Left renal pelvis (tissue), 4 donors: ENCODE measurements around the gene MAX. TPM values are rescaled to one million over a fixed set of nuclear protein-coding genes. Genes with fewer than 3 reads are reported as not detected.

Source experiments
- DNase-seq, 4 donors: peaks; one replicate each; pipeline ENCODE4 v3.0.0-alpha.2; 2013; ENCODE audit warnings: low read depth in 4 of 4, low spot score in 3 of 4
- polyA plus RNA-seq, 4 donors: library from polyadenylated mRNA; unstranded; fragments of 120-200 nt; gene quantifications; one replicate each; pipeline ENCODE4 v1.2.1, GENCODE V29; 2013; ENCODE audit not compliant: insufficient read length in 4 of 4

MAX gene
- polyA plus RNA-seq, 4 donors = 50.3 to 67.4 (median 61.4) TPM

DNA sequence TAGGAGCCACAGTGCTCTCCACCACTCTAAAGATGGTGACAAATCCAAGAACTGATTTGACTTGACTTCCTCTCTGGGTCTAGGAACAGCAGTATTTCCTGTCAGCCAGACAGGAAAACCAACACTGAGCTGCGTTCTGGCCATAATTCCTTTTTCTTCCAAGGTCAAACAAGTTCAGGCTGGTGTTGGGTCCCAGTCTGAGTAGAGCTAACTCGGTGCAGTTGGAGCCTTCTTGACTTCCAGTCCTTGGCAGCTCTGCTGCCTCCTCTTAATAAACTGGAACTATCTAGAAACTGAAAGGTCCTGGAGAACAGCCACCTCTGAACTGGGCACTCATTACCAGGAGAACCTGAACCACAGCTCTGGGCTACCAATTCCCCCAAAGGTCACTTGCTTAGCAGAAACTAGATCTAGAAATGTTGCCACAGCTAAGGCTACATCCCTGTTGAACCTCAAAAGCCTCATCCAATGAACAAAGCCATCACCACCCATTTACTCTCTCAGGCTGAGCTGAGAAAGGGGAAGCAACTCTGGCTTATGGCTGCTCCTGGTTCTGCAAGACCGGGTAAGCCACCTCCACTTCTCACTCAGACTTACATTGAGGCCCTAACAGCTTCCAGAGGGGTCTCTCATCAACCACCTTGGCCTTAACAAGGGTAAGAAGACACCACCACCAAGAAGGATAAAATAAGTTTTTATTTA is 27.7 kb downstream of the MAX start:
- no peak for DNase-seq

DNA sequence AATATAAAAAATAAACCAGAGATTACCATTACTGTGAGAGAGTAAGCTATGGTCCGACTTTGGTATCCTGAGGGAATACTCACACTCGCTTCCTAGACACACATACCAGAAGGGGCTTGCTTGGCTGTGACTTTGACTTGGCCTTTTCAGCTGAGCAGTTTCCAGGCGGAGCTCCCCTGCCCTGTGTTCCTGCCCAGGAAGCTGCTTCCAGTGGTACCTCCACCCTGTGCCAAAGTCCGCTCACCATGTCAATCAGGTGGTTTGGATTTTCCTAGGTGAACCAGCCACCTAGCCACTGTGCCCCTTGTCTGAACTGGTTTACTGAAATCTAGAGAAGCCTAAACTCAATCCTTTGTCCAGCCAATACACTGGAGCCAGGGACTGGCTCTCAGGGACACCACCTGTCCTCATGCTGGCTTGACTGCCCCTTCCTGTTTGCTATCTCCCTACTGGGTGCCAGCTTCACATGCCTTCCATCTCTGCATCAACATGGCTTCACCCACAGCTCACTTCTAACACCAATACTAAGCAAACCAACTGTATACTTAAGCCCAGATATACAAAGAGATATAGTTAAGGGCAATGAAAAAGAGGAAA is 28.6 kb downstream of the MAX start:
- DNase-seq = peak in 1 of 4 donors; percentile 22

DNA sequence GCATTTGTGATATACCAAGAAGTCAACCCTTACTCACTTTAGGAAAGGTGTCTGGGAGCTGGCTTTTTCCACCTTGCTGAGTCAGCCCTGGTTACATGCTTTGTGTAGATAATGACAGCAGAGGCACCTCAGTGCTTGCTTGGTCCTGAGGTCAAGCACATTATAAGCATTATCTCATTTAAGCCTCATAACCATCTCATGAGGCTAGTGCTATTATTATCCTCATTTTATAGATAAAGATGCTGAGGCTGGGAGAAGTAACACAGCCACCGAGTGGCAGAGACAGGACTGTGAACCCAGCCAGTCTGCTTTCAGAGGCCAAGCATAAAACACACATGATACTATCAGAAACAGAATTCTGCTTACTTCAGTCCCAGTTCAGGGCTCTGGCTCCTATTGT is 29.4 kb downstream of the MAX start:
- no peak for DNase-seq

DNA sequence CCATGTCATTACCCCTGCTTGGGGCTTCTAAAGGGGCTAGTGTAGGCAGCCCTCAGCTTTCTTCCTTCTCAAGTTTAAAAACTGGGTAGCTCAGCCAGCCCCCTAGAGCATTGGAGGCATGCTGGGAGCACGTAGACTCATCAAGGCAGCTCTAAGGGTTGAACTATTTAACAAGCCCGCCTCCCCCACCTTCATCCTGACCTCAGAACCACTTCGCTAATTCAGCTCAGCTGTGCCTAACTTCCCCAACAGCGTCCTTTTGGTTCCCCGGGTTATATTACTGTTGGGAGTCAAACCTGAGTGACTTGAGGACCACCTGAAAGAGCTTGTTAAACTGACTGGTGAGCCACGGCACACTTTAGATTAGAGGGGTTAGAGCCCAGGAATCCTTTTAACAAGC is 30.1 kb downstream of the MAX start:
- DNase-seq = no peak

DNA sequence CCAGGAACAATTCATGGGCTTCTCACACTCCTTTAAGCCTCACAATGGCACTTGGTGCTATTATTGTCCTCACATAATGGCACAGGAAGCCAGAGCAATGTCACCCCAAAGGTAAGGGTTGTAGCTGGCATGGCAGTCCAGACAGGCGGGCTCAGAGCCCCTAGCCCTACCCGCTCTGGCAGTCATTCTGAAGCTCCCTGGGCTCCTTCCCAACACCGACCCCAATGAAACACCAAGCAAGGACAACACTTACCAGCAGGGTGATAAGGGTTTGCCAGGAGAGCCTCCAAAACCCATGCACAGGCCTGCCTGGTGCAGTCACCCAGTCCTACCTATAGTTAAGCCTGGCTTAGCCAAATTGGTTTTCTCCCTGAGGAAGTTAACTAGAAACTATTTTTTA is 30.8 kb downstream of the MAX start:
- no peak for DNase-seq

DNA sequence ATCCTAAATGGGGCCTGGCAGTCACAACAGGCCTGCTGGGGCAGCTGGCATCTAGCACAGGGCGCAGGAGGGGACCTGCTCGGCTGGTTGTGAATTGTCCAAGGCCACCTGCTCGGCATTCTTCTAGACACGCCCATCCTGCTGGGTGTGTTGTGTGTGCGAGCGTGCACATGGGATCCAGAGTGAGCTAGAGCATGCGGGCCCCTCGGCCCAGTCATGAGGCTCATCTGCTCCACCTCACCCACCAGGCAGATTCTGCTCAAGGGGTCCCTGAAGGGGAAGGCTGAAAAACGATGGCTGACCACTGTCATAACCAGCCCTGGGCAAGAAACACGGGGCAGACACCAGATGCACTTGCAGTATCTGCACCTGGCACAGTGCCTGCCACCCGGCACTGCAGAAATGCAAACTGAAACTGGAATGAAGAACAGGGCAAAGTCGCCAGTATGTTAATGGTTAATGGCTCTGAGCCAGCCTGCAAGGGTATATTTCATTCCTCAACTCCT is 31.8 kb downstream of the MAX start:
- no peak for DNase-seq

DNA sequence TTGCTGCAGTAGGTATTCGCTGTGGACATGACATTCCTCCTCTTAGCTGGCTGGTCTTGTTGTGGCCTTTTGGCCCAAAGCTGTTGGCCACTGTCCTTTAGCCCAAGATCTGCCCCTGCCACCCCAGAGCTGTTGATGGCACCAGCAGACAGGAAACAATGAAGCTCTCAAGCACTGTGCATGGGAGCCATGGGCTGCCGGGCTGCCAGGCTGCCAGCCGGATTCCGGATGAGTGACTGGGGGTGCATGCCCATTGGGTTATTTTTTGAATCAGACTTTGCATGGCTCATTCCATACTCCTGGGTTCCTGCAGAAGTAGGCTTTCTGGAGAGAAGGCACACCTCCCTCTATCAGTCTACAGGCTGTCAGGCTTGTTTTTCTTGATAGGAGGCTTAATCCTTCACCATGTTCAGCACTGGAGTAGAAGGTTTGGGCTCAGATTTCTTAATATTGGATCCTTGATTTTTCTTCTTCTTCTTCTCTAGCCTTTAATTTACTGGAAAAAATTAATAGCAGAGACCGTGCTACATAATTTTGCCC is 32.4 kb downstream of the MAX start:
- DNase-seq = no peak

DNA sequence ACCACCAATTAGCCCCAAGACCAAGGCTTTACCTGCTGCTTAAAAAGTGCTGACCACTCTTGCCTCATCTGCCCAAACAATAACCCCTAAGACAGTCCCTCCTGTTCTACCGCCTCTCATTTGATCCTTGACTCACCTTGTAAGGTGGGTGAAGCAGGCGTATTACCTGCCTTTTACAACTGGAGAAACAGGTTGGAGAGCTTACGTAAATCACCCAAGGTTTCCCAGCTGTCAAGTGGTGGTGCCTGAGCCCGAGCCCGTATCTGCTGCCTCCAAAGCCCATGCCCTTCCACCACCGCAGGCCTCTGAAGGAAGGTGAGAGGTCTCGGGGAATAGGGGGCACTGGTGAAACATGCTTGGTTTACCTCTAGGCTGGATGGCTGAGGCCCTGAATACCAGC is 36.6 kb downstream of the MAX start:
- DNase-seq = no peak

DNA sequence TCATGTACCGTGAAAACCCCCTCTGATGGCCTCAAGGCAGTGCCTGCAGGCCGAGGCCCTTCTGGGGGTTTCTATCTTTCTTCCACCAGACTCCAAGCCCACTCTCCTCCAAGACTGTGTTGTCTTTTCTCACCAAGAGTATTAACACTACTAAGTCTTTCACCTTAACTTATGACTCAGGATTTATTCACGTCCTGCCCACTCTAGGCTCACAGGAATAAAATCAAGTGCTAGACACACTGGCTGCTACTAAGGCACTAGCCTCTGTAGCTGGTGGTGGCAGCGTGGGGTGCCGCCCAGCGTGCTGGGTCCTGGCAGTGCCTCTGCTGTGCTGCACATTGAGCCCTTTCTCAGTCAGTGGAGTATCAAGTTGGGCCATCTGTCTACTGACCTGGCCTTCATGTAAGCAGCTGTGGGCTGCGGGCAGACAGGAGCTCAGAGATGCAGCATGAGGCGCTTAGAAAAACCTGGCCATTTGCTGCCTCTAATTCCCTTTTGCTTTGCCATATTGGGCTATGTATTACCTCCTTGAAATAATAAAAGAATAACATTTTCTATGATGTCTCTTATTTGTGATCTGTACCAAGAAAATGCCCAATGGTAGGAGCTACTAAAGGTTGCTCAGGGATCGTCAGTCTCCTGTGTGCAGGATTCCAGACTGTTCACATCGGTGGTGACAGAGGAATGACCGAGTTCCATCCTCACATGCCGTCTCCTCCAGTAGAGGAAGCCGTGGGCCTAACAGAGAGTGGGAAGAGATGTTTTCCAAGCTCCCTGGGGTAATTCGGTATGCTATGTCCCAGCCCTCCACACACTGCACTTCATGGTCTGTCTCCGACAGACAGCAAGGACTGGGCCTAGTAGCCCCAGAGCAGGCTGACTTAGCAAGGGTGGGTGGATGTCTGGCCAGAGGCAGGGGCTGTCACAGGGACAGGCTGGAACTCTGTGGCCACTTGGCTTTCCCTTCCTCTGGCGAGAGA is 39.9 kb downstream of the MAX start:
- no peak for DNase-seq

DNA sequence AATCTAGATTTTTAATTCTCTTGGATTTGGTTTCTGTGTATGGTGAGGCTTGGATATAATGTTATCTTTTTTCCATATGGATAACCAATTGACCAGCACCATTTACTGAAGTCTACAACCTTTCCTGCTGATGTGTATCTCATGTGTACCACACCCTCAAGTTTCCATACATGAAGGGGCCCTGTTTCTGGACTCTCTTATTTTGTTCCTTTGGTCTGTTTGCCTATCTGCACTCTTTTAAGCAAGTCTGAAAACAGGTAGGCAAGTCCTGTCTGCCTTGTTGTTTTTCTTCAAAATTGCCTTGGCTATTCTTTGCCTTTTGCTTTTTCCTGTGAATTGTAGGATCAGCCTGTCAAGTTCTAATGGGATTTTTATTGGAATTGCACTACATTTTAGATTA is 44.6 kb downstream of the MAX start:
- no peak for DNase-seq

DNA sequence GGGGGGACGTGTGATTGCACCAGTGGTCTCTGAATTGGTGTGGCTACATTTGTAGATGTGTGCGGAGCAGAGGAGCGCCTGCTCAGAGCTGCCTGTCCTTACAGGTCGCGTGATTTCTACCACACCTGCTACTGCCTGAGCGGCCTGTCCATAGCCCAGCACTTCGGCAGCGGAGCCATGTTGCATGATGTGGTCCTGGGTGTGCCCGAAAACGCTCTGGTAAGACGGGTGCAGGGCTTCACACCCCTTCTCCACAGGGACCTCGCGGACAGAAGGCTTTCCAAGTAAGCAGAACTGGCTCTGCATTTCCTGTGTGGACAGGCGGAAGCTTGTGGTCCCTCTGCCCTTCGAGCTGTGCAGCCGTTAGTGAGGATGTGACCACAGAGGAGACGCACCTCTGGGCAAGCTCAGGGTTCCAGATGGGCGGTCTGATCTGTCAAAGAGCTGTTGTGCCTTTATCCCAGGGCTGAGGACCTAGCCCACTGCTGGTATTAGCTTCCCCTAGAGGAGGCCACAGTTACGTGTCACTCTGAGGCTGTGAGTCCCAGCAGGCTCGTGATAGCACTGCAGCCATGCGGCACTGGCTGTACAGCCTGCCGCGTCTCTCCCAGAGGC is 47.7 kb downstream of the MAX start:
- DNase-seq = no peak

DNA sequence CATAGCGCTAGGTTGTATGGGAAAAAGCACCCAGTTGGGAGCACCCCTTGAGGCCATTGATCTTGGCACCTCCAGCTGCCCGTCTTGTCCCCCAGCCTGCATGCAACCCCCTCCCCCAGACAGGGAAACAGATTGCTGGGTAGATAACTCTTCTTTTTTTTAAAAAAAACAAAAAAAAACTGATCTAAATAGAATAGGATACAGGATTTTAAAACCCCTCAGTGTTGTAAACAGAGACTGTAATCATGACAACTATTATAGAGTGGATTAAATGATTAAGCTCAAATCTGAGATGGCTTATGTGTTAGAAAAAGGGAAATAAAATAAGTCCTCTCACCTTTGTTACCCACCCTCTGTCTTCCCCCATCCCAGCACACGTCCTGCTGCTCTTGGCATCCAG is 48.9 kb downstream of the MAX start:
- DNase-seq = no peak

DNA sequence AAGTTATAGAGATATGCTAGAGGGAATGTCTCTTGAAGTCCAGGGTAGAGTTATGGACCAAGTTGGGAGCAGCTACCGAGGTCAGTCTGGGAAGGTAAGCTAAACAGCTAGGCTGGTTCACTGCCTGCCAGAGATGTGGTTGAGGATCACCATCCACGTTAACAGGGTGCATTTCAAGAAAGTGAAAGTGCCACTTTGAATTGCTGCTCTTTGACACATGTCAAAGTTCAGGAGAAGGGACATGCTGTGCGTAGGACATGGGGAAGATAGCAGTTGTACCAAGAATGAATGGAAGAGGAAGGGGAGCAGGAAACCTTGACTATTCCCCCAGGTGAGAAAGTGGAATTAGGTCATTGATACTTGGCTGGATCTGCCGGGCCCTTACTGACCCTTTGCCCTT is 49.5 kb downstream of the MAX start:
- no peak for DNase-seq

DNA sequence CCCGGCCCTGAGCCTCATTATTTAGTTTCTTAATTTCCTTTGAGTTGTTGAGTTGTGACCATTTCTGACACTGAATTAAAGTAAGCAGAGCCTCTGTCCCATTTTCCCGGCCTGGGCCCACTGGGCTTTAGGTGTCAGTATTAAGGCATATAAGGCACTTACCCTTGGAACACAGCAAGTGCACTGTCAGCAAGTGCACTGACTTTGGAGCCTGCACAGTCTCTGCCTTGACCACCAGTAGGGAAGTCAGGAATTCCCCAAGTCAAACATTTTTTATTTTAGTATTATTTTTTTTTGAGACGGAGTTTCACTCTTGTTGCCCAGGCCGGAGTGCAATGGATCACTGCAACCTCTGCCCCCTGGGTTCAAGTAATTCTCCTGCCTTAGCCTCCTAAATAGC is 56.6 kb downstream of the MAX start:
- DNase-seq = no peak

DNA sequence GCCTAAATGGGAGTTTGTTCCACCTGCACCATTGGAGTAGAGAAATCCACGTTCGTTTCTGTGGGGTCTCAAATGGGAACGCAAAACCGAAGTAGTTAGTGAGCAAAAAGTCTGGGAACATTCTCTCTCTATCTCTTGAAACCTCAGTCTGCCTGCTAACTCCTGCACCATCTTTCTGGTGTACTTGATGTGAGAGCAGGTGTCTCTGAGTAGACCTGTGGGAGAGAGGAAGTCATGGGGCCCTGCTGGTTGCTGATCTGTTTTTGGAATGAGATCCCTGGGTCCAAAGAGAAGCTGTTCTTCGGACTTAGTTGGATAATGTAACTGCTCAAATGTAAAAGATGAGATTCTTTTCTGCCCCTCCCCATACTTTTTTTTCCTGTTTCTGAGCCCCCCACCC is 57.3 kb downstream of the MAX start:
- DNase-seq = no peak

DNA sequence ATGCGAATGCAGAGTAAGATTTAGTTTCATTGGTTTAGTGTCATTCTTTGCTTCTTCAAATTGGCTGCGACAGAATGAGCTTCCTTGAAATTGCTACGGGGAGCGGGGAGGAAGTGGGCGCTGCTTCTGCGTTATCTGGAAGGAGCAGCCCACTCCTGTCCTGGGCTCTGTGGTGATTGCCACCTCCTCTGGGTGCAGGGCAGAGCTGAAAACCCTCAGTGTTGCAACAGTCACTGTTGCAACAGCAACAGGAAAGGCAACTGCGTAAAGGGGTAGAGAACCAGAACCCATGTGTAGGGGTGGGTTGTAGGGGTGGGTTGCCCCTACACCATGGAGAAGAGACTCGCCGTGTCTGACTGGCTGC is 57.7 kb downstream of the MAX start:
- no peak for DNase-seq

DNA sequence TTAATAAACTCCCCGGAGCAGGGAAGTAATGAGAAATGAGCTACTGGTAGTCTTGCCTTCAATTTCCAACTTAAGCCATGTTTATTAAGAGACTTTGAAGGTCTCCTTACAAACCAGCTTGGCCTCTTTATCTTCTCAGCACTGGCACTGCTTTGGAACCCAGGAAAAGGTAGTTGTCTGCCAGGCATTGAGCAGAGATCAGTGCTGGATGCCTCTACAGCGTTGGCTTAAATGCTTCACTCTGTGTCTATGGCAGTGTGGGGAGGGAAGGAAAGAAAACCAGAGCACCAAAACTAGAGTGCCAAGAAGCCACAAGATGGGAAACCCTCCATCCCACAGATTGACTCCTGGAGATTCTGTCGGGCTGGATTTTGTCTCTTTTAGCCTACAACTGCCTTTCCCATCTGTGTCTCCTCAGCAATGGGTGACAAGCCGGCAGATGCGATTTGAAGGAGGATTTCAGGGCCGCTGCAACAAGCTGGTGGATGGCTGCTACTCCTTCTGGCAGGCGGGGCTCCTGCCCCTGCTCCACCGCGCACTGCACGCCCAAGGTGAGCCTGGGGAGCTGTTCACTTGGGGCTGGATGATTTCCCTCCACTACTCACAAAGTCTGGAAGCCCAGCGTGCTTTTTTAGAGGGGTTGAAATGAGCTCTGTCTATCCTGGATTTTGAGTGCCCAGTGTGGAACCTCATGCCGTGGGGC is 58.3 kb downstream of the MAX start:
- DNase-seq = no peak

DNA sequence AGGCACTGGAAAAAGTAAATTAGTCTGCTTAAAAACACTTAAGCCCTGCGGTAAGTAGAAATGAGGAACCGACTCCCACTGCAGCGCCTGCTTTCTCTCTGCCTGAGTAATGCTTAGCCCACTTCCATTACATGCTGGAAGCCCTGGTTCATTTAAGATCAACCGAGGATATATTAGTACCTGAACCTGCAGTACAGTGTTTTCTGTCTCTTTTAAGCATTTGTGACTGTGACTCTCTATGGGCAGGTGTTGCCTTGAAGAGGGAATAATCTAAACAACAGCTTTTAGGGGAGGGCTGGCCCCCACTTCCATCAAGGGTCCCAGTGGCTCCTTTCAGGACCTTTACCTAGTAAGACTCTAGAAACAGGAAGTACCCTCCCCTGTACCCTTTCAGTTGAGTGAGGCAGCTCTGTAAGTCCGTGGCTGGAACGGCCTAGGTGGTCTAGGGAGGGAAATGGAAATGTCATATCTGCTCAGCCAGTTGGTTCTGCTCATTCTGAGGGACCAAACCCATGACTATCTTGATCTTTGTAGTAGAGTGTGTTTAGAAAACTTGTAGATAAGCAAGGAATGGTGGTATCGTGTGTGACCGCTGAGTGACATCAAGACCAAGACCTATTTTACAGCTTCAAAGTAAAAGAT is 59.5 kb downstream of the MAX start:
- no peak for DNase-seq

DNA sequence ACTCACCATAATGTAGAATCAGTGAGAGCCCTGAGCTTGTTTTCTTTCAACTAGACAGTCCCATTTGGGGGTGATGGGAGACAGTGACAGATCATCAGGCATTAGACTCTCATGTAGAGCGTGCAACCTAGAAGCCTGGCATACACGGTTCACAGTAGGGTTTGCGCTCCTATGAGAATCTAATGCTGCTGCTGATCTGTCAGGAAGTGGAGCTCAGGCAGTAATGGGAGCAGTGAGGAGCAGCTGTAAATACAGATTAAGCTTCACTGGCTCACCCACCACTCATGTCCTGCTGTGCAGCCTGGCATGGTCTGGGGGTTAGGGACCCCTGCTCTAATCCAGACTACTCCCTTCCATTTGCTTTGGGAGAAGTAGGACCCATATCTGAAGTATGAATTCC is 60.0 kb downstream of the MAX start:
- no peak for DNase-seq

DNA sequence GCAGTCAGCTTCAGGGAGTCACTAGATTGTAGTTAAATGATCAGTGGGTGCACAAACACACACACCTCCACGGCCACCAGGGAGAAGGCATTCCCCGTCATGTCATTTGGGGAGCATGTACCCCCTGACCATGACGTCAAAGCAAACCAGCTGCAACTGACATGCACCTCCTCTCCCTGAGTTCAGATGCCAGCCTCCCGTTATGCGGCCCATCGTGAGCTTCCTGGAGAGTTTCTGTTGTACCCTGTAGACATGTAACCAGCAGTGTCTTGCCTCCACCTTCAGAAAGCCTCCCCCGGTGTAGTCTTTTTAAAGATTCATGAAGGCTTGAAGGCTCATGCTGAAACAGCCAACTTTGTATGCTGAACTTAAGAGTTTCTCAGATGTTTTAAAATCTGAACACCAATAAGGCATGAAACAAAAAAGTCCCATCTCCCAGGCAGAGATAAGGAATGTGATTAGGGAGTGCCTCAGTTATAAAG is 60.8 kb downstream of the MAX start:
- no peak for DNase-seq
